Left forelimb (tissue), 1 donor: ENCODE results near the gene NAA80.

Source experiments
- DNase-seq: peaks from one replicate; pipeline ENCODE4 v3.0.0-alpha.2; 2018; ENCODE audit warnings: low spot score

The NAA80 gene

GRCh38 chr3:50327943-50328691, 28.9 kb upstream of the NAA80 start, which contains the start of gene TUSC2:
TSS of gene TUSC2 (minus strand) at chr3:50328223. CDS start at chr3:50328099, 124 bp downstream.
- DNase-seq: peak; percentile 95

DNA sequence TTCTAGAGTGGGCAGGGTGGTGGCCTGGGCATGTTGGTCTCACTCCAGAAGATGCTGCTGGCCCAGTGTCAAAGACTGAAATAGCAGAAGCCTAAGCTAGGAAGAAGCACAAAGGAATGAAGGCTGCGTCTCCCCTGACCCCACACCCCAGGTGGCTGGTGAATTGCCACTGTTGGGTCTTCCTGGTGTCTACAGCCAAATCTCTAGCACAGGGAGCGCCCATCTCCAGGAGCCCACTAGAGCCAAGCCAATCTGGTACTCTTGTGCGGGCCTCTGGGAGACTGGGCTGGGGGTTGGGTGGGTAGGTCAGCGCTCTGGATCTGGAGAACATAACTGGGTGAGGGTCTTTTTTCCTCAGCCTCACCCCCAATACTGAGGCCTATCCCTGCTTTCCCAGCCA, 27.9 kb upstream of the NAA80 start:
- DNase-seq: no peak

- DNase-seq: no peak
Observed at GRCh38 chr3:50326182-50326541, 27.0 kb upstream of the NAA80 start.

DNA sequence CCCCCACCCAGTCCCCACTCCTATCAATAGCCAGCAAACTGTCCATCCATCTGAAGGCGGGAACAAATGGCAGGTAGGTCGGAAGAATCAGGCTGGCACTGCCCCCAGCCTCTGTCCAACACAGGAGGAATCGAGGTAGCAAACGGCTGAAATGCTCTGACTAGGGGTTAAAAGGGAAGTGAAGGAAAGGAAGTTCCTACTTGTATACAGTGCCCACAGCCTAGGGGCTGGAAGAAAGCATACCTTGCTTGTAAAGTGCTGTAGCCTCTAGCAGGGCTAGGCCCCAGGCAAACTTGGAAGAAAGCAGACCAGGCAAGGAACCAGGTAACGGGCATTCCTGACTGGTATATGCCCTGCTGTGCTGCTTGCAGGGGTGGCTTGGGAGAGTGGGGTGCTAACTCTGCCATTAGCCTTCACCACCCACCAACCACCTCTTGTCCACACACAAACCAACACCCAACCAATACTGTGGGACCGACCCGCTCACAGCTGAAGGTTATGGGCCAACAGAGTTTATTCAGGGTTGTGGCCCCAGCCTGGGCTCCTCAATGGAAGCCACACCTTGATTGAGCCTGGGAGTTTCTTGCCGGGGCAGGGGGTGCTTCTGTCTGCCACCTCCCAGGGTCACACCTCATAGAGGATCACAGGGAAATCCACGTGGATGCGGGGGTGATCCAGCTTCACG, 26.4 kb upstream of the NAA80 start:
- DNase-seq: no peak

GRCh38 chr3:50325113-50325480, 25.9 kb upstream of the NAA80 start:
- DNase-seq: no peak

DNA sequence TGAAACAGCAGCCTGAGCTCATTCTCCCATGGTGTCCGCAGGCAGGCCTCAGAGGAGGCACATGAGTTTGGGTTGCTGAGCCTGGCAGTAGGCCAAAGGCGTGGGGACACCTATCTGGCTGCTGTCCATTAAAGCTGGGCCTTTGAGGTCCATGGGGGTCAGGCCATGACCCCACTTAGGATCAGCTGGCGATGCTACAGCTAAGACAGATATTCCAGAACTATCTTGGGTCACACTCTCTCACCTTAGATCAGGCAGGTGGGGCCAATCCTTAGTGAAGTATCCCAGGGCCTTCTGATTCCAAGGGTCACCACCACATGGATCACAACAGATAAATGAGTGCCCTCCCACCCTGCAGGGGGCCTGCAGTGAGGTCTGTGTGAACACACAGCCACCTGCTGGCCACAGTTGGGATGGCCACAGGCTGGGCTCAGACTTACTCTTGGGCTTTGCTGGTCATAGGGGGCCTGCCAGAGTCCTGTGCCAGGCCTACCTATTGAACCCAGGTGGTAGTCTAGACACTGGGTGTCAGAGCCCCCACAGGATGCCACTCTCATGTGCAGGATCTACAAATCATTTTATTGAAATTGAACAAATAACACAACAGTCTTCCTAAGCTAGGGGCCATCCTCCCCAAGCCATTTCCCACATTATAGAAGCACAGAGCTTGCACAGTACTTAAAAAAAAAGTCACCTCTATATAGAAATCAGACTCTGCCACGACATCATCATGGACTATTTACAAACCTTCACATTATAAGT, 25.3 kb upstream of the NAA80 start:
- DNase-seq: no peak

DNA sequence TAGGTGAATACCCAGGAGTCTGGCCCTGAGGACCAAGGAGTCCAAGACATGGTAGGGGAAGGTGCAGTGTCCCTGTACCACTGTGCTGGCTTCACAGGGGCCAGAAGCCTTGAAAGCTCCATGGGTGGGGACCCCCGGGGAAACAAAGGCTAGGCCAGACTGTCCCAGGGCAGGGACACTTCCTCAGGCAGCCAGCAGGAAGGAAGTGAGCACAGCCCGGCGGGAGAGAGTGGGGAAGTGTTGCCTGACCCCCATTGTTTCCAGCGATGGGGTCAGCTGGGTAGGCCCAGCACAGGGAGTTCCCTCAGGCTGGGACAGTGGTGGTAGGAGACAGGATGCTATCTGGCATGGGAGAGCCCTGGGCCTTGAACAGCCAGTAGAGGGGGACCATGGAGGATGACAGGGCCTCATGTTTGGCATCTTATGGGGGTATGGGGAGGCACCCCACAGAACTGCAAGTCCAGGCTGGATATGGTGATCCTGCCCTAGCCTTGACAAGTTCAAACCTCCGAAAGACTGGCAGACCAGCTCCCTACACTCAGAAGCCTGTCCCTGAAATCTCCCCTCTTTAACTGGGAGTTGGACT, 24.5 kb upstream of the NAA80 start:
- DNase-seq: no peak

GRCh38 chr3:50323092-50323600, 23.9 kb upstream of the NAA80 start:
- no peak for DNase-seq

DNA sequence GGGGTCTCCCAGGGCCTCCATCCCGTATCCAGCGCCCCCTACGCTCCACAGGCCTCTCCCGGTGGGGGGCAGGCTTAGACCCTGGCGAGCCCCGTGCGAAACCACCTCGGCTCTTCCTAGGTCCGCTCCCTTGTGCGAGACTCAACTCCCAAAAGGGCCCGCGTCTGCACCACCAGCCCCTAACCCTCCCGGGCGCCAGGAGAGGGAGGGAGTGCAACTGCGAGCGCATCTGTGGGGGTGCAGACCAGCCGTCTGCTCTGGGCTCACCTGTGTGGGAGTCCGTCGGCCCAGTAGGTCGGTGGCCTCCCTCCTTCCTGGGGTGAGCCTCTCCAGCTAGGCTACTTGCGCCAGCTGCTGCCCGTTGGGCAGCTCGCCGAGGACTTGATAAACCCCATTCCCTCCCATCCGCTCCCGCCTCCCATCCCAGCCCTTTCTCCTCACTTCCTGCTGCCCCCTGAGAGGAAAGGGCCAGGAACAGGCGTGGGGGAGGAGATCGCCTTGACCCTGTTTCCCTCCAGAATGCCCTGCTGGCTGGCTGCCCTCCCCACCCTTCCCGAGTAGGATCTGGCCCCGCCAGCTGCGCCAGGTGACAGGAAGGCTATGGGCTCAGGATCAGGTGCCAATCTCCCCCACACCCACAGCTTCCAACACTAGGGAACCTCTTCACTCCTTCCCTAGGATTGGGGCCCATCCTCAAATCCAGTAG, 23.3 kb upstream of the NAA80 start, which contains the start of gene HYAL2:
HYAL2 (minus strand) TSS at position 360 of the 706 bp plus-strand sequence. CDS start 2,256 bp downstream, outside the sequence.
- no peak for DNase-seq

- DNase-seq: no peak
Observed at GRCh38 chr3:50322115-50322385, 22.8 kb upstream of the NAA80 start.

- peak; percentile 95 for DNase-seq
Observed at GRCh38 chr3:50321336-50322114, 22.3 kb upstream of the NAA80 start.

- no peak for DNase-seq
Observed at GRCh38 chr3:50320853-50321335, 21.7 kb upstream of the NAA80 start.

GRCh38 chr3:50319894-50320625, 20.9 kb upstream of the NAA80 start:
- no peak for DNase-seq

- DNase-seq: no peak
Observed at GRCh38 chr3:50319181-50319893, 20.1 kb upstream of the NAA80 start.

GRCh38 chr3:50318615-50319014, 19.4 kb upstream of the NAA80 start:
- DNase-seq: no peak

GRCh38 chr3:50318163-50318562, 19.0 kb upstream of the NAA80 start:
- no peak for DNase-seq

GRCh38 chr3:50317300-50317699, 18.1 kb upstream of the NAA80 start:
- no peak for DNase-seq

DNA sequence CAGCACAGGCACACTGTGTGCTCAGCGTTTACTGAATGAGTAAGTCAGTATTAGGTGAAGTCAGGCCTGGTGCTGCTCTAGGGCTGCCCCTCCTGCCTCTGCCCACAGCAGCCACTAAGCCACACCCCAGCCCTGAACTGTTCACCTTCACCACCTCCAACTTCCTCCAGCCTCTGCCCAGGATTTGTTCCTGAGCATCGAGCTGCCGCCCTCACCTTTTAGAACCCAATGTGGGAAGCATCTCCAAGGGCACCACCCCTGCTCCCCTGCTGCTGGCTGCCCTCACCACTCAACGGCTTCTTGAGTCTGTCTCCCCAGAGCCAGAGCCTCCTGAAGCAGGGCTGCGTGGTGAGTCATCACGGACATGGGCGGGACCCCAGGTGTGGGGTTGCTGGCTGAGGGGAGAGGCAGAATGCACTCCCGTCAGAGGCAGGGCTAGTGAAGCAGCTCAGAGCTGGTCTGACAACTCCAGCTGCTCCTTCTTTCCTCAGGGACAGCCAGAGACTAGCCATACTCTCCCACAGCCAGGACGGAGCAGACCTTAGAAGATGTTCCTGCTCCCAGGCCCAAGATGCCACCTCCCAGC, 17.5 kb upstream of the NAA80 start:
- DNase-seq: no peak

GRCh38 chr3:50314816-50315215, 15.6 kb upstream of the NAA80 start:
- no peak for DNase-seq
